ENCODE results near the gene PTMS.

DNA sequence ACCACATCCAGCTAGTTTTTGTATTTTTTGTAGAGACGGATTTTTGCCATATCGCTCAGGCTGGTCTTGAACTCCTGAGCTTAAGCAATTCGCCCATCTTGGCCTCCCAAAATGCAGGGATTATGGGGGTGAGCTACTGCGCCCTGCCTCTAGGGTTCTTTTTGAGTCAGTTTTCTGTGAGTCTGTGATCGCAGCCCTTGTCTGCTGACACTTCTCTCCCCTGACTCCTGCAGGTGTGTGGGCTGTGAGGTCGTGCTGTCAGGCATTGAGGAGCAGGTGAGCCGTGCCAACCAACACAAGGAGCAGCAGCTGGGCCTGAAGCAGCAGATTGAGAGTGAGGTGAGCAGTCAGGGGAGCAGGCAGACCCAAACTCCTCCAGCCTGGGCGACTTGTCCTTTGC, 36.0 kb upstream of the PTMS start:
- no peak for TF ChIP-seq GABPA (IDR thresholded peaks at IDR 0.05; ENCODE audit: low read depth)
- TF ChIP-seq, protein P1, sequence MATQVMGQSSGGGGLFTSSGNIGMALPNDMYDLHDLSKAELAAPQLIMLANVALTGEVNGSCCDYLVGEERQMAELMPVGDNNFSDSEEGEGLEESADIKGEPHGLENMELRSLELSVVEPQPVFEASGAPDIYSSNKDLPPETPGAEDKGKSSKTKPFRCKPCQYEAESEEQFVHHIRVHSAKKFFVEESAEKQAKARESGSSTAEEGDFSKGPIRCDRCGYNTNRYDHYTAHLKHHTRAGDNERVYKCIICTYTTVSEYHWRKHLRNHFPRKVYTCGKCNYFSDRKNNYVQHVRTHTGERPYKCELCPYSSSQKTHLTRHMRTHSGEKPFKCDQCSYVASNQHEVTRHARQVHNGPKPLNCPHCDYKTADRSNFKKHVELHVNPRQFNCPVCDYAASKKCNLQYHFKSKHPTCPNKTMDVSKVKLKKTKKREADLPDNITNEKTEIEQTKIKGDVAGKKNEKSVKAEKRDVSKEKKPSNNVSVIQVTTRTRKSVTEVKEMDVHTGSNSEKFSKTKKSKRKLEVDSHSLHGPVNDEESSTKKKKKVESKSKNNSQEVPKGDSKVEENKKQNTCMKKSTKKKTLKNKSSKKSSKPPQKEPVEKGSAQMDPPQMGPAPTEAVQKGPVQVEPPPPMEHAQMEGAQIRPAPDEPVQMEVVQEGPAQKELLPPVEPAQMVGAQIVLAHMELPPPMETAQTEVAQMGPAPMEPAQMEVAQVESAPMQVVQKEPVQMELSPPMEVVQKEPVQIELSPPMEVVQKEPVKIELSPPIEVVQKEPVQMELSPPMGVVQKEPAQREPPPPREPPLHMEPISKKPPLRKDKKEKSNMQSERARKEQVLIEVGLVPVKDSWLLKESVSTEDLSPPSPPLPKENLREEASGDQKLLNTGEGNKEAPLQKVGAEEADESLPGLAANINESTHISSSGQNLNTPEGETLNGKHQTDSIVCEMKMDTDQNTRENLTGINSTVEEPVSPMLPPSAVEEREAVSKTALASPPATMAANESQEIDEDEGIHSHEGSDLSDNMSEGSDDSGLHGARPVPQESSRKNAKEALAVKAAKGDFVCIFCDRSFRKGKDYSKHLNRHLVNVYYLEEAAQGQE (IDR thresholded peaks at IDR 0.05; ENCODE audit: insufficient replicate concordance, low read depth) = no peak
